Thoracic aorta (tissue), 2 donors: ENCODE measurements around the gene NBPF3. TPM values are rescaled to one million over a fixed set of nuclear protein-coding genes. Genes with fewer than 3 reads are reported as not detected.
"Not testable (repeated sequence)": the region's sequence is repeated elsewhere in the genome, so short reads cannot be mapped to it uniquely, and the experiment has no call there.

Source experiments
- ATAC-seq: fragments of 150-250 bp; one replicate; pipeline ENCODE4 v1.8.0; 2017; ENCODE audit warnings: low read depth; ENCODE audit not compliant: insufficient number of reproducible peaks, low FRiP score
- DNase-seq: peaks from one replicate; pipeline ENCODE4 v3.0.0-alpha.2; 2020; ENCODE audit warnings: low spot score
- H3K27ac ChIP-seq, 2 donors: fragments of 200-600 bp; sonication (generic); 1 replicate in 1 of 2; 2 replicates in 1 of 2; pipeline ENCODE4 v1.5.1; 2016; ENCODE audit warnings: mild to moderate bottlenecking in 2 of 2, moderate library complexity in 2 of 2
- H3K27me3 ChIP-seq: fragments of 200-600 bp; sonication (generic); replicated peaks from 2 replicates; pipeline ENCODE4 v1.6.0; 2016; ENCODE audit warnings: mild to moderate bottlenecking; ENCODE audit not compliant: insufficient read depth
- H3K36me3 ChIP-seq: fragments of 200-600 bp; sonication (generic); one replicate; pipeline ENCODE4 v1.5.1; 2016
- H3K4me1 ChIP-seq, 2 donors: fragments of 200-600 bp; sonication (generic); 1 replicate in 1 of 2; 2 replicates in 1 of 2; pipeline versions ENCODE4 v1.5.1 to v1.6.0; 2016; ENCODE audit warnings: low read depth in 2 of 2, mild to moderate bottlenecking in 1 of 2; ENCODE audit not compliant: control insufficient read depth in 1 of 2
- H3K4me3 ChIP-seq: fragments of 200-600 bp; sonication (generic); 2 replicates; pipeline ENCODE4 v1.5.1; 2016; ENCODE audit warnings: mild to moderate bottlenecking
- H3K9me3 ChIP-seq: fragments of 200-600 bp; sonication (generic); 2 replicates; pipeline ENCODE4 v1.5.1; 2016
- total RNA-seq, 2 donors: library from RNA; depleted of rRNA; stranded (reverse); fragments of >200 nt; gene quantifications; one replicate each; pipeline versions ENCODE4 v1.1.0 to v1.2.3, GENCODE V29; 2016
- TF ChIP-seq, protein P1 (sequence below): fragments of 200-600 bp; sonication (generic); IDR thresholded peaks from one replicate; pipeline ENCODE4 v1.5.1; 2019; ENCODE audit warnings: antibody characterized with exemption

The NBPF3 gene
- total RNA-seq, 2 donors from 2014 or later, result 4.2 to 9.5 TPM

DNA sequence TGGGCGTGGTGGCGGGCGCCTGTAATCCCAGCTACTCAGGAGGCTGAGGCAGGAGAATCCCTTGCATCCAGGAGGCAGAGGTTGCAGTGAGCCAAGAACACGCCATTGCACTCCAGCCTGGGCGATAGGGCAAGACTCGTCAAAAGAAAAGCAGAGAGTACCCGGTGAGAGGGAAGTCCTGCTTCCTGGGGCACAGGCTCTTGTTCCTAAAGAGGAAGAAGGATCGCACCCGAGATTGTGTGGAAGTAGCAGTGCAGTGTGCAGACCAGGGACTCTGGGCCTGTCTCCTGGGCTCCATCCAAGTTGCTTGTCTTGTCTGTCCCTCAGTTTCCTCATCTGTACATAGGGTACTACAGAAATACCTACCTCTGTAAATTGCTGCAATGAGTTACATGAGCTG lies 29.6 kb downstream of the NBPF3 start:
- Histone ChIP-seq H3K27me3 (no peaks in the 10 kb centered on the region), H3K9me3 (no peaks in the 10 kb centered on the region), H3K4me1 (no peaks in the 10 kb centered on the region), H3K36me3 (no peaks in the 10 kb centered on the region), H3K4me3 (no peak overlapping the region), H3K27ac (no peak overlapping the region)
- TF ChIP-seq, protein P1, sequence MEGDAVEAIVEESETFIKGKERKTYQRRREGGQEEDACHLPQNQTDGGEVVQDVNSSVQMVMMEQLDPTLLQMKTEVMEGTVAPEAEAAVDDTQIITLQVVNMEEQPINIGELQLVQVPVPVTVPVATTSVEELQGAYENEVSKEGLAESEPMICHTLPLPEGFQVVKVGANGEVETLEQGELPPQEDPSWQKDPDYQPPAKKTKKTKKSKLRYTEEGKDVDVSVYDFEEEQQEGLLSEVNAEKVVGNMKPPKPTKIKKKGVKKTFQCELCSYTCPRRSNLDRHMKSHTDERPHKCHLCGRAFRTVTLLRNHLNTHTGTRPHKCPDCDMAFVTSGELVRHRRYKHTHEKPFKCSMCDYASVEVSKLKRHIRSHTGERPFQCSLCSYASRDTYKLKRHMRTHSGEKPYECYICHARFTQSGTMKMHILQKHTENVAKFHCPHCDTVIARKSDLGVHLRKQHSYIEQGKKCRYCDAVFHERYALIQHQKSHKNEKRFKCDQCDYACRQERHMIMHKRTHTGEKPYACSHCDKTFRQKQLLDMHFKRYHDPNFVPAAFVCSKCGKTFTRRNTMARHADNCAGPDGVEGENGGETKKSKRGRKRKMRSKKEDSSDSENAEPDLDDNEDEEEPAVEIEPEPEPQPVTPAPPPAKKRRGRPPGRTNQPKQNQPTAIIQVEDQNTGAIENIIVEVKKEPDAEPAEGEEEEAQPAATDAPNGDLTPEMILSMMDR, result no peak
- ATAC-seq (no peak), DNase-seq (no peak)

DNA sequence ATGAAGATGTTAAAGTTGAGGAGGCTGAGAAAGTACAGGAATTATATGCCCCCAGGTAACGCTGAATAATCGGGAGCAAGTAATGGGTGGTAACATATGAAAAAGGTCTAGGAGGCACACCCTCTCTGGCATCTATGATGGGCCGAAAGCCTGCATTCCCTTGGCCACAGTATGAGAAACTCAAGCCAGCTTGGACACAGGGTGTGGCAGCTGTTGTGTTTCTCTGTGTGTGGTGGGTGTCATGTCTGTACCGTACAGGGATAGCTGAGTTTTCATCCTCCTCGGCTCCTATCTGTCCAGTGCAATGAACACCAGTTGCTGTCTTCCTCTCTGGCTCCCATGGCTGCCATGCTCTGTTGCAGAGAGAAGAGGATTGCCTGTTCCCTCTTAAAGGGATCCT lies 32.9 kb downstream of the NBPF3 start:
- TF ChIP-seq, protein P1, result no peak
- H3K36me3 ChIP-seq, result no peaks in the 10 kb centered on the region
- H3K9me3 ChIP-seq, result no peaks in the 10 kb centered on the region
- H3K27me3 ChIP-seq, result no peaks in the 10 kb centered on the region
- no peak overlapping the region for H3K4me3 ChIP-seq
- no peak overlapping the region for H3K27ac ChIP-seq
- no peak for DNase-seq
- H3K4me1 ChIP-seq, result no peaks in the 10 kb centered on the region
- no peak for ATAC-seq

DNA sequence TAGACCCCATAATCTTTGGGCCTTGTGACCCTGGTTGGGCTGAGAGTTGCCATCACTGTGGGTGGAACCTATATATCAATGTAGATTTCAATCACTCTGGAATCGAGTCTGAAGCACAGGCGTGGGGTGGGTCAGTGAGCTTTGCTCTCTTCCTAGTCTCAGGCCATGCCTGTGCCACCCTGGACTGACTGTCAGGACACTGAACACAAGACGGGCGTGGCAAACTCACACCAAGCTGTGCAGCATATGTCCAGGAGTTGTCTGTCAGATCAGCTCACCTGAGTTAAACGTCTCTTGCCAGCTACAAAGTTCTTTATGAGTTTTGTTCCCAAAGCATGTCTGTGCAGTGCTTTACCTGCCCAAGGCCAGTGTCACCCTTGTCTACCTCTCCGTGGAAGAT lies 38.4 kb downstream of the NBPF3 start:
- no peak overlapping the region for H3K27ac ChIP-seq
- no peak overlapping the region for H3K4me3 ChIP-seq
- TF ChIP-seq, protein P1, result no peak
- no peaks in the 10 kb centered on the region for H3K4me1 ChIP-seq
- H3K9me3 ChIP-seq, result no peaks in the 10 kb centered on the region
- ATAC-seq, result no peak
- H3K36me3 ChIP-seq, result no peaks in the 10 kb centered on the region
- no peaks in the 10 kb centered on the region for H3K27me3 ChIP-seq
- DNase-seq, result no peak

DNA sequence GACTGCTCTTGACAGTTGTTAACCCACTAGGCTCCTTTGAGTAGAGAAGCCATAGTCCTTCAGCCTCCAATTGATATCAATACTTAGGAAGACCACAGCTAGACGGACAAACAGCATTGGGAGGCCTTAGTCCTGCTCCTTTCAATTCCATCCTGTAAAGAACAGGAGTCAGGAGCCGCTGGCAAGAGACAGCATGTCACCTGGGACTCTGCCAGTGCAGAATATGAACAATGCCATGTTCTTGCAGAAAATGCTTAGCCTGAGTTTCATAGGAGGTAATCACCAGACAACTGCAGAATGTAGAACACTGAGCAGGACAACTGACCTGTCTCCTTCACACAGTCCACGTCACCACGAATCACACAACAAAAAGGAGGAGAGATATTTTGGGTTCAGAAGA lies 43.9 kb downstream of the NBPF3 start:
- not testable (repeated sequence) for DNase-seq

DNA sequence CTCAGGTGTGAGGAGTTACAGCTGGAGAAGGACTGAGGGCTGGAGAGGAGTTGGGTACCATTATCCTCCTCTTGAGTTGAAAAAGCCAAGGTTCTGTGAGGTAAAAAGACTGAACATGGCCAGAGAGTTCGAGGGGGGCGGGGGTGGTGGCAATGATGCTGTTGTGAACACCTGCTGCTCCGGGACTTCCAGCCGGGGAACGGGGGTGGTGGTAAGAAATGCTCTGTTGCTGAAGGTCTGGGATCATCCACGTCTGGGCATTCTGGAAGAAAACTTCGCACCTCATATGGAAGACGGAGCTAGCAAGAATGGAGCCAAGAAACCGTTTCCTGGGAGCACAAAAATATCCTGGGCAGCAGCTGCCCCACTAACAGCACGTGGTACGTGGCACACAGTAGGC lies 49.2 kb downstream of the NBPF3 start:
- ATAC-seq (no peak), DNase-seq (no peak)
- Histone ChIP-seq H3K4me1 (no peaks in the 10 kb centered on the region), H3K27me3 (no peaks in the 10 kb centered on the region), H3K36me3 (no peaks in the 10 kb centered on the region), H3K27ac (no peak overlapping the region), H3K9me3 (no peaks in the 10 kb centered on the region), H3K4me3 (no peak overlapping the region)
- TF ChIP-seq, protein P1, result no peak

More for the DNA sequence above, 43.9 kb downstream of the NBPF3 start:
- not testable (repeated sequence) for H3K36me3 ChIP-seq, H3K27me3 ChIP-seq, H3K4me3 ChIP-seq, H3K27ac ChIP-seq, H3K9me3 ChIP-seq, H3K4me1 ChIP-seq, ATAC-seq

DNA sequence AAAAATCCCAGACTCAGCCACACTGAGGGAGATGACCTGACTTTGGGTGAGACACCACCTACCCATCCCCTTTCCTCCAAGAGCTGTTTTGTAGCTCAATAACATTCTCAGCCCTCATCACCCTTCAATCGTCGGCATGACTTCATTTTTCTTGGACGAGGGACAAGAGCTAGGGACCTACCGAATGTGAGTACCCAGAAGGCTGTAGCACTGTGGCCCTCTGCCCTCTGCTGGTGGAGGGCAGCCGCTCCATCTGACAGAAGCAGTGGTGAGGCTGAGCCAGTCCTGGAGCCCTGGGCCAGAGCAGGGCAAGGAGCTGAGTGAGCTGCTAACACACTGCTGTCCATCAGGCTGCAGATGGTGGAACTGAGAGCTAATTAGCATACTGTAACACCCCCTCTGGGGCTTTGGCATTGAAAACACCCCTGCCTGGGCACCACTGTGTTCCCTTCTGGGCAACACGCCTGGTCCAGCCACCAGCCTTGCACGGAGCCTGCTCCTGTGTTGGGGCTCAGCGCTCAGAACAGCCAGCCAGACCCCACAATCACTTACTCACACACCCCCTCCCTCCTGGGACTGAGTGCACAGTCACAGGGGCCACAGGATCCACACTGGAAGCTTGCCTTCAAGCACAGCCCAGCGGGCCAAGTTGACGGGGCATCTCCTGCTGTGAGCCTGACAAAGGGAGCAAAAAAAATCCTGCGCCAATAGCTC lies 51.0 kb downstream of the NBPF3 start:
- TF ChIP-seq, protein P1, result peak; percentile 23
- Histone ChIP-seq H3K36me3 (no peaks in the 10 kb centered on the region), H3K4me1 (no peaks in the 10 kb centered on the region), H3K4me3 (no peak overlapping the region), H3K27ac (no peak overlapping the region), H3K9me3 (no peaks in the 10 kb centered on the region), H3K27me3 (no peaks in the 10 kb centered on the region)
- DNase-seq (no peak), ATAC-seq (no peak)
